Middle frontal gyrus (tissue), 1 donor: ENCODE measurements around the gene CREG2.
"Not testable (repeated sequence)": the region's sequence is repeated elsewhere in the genome, so short reads cannot be mapped to it uniquely, and the experiment has no call there.

Source experiments
- DNase-seq: peaks from one replicate; pipeline ENCODE4 v3.0.0-alpha.2; 2015; ENCODE audit warnings: low spot score; ENCODE audit errors: extremely low spot score

Gene CREG2

DNA sequence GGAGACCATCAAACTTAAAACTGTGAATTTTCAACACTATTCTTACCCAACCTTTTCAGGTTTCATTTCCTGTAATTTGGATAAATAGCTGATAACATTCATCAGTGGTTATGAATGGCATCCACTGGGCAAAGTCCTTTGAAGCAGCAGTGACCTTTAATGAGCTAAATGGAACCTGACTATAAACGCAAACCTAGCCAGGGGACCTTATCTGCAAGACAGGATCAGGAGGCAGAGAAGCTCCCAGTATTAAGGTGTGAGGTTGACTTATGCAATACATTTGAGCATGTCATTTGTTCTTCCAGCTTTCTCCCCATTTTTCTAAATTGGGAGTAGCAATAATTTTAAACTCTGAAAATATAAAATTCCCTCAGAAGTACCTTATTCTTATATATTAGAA is 38.4 kb downstream of the CREG2 start:
- DNase-seq = no peak

DNA sequence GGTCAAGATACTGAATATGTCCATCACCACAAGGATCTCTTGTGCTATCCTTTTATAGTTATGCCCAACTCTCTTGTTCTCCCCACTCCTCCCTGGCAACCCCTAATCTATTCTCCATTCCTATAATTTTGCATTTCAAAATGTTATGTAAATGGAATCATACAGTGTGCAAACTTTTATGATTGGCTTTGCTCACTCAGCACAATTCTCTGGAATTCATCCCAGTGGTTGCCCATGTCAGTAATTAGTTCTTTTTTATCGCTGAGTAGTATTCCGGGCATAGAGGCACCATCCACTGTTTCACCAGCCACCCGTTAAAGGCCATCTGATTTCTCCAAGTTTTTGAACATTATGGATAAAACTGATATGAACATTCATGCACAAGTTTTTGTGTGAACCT is 40.4 kb downstream of the CREG2 start:
- no peak for DNase-seq

DNA sequence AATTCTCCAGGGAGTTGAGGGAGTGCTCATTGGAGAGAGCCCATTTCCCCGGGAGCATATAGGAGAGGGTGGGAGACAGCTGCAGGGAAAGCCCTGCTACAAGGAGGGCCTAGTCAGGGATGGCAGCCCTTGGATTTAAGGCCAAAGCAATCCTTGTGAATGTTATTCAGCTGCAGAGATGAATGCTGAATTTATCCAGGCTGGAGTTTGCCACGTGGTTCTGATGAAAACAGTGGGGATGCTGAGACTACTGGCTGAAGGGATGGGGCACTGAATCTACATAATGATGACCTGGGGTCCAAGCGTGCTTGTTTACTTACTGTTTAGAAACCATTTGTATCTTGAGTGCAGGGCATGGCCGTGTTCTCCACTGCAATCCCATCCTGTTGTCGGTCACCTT is 43.2 kb downstream of the CREG2 start:
- no peak for DNase-seq

DNA sequence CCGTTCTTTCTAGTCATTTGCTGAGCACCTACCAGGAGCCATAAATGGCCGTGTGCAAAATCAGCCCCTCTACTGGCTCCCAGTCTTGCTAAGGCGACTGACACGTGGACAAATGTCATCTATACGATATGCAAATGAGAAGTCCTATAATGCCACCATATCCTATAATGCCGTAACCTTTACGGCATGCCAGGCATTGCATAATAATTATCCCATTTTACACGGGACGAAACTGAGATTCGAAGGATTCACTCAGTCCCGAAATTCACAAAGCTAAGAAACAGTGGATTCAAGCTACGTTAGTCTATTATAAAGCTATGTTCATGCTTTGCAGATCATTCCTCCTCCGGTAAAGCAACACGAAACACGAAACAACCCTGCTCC is 44.7 kb downstream of the CREG2 start:
- DNase-seq = no peak

DNA sequence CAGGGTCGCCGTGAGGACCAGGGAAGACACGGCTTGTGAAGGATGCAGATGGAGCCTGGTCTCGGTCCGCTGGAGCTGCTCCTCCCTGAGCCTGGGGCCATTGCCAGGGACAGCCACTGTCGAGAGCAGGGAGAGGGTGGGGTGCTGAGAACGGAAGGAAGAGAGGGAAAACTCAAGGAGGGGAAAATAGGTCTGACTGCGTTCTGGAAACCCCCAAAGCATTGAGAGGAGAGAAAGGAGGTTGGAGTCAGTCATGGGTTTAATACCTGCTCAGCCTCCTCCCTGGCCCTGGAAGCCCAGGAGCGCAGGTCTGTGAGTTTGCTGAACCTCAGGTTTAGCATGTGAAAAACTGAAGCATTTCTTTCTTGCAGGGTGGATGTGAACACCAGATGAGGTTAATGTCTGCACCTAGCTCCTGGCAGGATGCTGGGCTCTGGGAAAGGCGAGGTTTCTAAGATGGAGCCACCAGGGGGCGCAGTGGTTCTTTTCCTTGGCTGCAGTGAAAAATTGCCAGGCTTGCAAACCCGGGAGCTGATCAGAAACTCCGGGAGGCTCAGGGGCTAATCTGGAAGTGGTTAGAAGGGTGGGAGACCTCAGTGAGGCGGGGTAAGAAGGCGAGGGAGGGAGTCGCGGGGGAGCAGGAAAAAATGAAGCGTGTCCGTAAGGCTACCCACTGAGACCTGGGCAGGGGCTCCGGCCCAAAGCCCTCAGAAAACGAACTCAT is 45.2 kb downstream of the CREG2 start:
- DNase-seq = peak; percentile 71

DNA sequence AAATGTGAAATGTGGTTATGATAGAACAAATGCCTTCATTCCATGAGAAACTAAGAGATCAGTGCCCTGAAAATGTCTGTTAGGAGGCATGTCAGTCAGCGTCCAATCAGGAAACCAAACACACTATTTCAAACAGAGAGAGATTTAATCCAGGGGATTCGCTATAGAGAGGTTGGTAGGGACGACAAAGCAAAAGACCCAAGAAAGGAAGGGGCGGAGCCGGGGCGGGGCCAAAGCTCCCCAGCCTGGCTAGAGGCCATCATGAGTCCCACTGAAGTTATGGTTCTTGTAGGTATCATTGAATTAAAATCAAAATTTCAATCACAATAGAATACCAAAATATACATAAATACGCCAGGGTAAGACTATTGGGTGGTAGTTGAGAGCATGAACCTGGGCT is 45.9 kb downstream of the CREG2 start:
- no peak for DNase-seq

DNA sequence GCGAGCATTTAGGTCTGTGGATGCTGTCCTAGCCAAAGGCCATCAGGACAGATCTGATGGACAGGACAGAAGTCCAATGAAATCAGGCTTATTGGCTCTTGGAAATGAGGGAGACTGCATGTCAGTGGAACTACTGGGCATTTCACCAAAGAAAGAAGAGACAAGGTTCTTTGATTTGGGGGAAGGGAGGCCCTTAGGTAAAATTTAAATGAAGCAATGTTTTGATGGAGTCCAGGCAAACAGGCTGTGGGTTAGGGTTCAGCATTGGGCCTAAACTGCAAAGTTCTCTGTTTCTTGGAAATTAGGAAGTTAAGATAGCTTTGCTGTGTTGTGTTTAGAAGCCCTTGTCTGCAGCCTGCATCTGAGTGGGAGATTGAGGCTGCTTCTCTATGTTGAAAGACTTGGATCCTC is 47.2 kb downstream of the CREG2 start:
- DNase-seq = no peak

DNA sequence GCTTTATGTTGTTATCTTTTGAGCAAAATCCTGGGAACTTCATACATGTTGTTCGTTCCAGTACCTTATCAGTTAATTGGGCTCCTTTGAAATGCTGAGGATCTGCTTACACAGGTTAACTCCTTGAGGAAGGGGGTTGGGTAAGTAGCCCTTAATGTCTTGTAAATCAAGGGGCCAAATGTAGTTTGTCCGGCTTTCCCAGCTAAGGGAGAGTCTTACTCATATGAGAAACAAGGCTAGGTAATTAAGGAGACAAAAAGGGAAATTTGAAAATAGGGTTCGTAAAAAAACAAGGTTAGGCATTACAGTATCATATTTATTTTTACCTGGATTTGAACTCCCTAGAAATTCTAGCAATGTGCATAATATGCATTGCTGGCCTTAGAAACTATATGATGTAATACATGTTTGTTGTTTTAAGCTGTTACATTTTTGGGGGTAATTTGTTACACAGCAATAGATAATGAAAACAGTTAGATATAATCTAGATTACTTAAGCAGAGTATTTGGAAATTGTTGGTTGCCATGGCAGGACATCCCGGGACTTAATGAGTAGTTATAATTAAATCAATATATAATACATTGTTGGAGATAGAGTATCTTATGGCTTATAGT is 47.9 kb downstream of the CREG2 start:
- DNase-seq = no peak

DNA sequence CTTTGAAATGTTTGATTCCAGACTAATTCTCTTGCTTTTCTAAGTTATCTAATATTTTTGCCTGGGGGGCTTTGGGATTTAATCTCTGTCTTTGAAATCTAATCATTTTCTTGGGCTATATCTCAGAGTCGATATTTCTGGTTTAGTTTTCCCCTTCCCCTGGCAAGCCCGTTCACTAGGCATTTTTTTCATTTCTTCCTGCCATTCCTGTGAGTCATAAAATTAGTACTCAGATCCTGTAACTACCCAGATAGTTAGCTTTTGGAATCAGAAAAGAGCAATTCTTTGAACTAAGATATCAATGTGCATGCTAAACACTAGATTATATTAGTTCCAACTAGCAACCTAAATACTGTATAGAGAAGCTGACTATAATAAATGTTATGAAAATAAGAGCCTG is 49.4 kb downstream of the CREG2 start:
- DNase-seq = no peak

DNA sequence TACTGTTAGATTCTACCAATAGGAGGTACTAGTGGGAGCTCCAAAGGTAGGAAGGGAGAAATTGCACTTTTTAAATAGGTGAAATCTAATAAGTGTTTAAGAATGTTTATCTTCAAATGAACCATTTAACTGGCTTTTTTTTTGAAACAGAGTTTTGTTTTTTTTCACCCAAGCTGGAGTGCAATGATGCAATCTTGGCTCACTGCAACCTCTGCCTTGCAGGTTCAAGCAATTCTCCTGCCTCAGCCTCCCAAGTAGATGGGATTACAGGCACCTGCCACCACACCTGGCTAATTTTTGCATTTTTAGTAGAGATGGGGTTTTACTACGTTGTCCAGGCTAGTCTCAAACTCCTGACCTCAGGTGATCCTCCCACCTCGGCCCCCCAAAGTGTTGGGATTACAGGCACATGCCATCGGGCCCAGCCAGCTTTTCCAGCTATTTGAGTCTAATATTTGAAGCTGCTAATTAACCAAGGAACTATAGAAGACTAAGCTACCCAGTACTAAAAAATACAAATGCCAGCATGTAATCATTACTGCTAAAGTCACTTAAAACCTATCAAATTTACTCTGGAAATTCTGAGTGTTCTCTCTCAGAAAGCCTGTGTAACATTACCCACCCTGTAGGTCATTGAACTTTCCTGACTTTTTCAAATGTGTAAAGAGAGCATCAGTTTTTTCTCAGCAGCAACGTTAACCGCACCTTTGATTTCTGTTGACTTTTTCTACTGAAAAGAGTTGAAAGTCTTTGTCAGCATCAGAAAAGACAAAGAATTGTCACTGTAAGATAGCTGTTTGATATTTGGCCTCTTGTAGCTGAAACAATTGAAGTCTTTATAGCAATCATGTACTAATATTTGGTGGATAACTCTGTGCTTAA is 54.2 kb downstream of the CREG2 start:
- no peak for DNase-seq

DNA sequence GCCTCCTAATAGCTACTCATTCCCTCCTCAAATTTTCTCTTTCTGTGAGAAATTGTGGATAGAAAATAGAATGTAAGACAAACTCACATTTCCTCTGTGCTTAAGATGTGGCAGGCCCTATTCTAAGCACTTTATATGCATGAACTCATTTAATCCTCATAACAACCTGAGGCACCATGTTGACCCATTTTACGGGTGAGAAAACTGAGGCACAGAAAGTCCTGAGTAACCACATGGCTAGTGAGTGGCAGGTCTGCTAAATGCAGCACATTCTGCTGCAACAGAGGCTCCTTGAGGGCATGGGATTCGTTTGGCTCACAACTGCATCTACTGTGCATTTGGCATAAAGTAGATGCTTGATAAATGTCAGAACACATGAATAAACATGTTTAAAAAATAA is 56.1 kb downstream of the CREG2 start:
- DNase-seq = no peak

DNA sequence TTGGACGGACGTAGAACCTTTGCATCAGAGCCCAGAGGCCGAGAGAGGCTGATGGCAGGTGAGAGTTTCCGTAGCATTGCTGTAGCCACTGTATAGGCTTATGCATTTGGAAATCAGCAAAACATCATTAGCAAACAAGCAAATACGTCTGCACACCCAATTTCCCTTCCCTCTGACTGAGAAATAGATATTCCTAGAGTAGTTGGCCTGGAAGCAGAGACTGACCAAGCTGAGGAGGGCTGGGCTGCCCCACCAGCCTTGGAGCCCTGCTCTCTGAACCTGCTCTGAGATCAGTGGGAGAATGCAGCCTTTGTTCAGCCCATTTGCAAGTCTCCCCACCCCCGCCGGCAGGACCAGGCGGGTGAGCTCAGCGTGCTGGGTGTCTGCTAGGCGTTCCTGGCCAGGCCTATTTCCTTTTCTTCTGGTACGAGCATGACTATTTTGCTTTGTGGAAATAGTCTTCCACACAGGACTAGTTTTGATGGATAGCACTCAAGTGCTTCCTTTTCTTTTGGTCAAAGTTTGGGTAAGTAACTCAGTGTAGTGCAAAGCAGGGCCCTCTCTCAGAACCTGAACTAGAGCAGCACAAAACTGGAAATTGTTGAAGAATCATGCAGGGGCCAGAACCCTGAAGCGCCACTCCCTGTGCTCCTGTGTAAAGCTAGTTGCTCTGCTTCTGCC is 56.9 kb downstream of the CREG2 start:
- peak; percentile 37 for DNase-seq

DNA sequence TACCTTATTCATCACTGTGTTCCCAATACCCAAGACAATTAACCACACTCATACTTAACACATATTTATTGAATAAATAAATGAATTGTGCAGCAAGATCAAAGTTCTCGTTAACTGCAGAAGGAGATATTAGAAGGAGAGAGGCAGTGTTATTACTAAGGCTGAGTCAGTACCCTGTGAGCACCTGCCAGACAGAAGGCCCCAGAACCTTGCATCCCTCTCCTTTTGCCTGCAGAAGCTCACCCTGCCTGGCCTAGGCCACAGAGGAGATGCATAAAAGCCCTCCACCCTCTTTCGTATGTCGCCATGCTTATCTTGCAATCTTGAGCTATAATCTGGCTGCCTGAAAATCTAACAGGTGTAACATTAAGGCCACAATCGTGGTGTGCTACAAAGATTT is 58.3 kb downstream of the CREG2 start:
- no peak for DNase-seq

DNA sequence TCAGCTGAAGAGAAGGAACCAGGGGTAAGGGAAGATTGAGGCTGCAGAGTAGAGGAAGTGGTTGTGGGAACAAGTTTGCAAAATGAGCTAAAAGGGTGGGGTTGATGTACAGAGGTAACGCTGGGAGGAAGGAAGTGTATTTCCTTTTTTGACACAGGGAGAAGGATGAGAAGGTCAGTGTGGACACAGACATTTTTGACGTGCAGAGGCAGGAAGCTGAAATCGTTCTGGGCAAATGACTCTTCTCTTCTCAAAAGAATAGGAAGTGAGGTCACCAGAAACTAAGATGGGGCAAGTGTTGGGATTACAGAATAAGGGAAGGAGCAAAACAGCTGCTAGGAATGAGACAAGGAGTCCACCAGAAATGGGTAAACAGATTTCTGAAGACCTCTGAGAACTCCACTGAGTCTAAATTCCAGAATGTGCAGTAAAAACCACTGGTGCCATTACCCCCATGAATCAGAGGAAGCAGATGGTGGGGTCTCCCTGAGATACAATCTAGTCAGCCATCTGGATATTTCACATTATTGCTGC is 58.8 kb downstream of the CREG2 start:
- no peak for DNase-seq

DNA sequence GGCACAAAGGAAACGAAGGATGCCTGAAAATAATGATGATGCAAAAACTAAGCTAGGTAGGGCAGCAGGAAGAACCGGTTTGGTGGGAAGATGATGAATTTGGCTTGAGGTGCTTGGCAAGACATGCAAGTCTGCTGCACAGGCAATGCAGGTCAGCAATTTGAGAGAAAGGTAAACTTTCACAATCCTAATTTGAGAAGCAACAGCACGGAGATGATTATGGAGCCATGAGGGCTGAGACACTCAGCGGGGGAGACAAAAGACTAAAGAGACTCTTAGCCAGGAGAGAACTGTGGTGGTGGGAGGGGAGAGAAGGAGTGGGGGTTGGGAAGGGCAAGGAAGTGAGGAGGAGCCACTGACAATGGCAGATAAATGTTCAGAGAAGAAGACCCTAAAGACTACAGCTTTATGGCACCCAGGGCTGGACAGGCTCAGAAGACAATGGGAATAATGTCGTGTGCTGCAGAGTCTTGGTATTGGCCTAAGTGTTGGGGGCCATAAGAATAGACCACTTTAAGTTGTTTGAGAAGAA is 59.4 kb downstream of the CREG2 start:
- no peak for DNase-seq

DNA sequence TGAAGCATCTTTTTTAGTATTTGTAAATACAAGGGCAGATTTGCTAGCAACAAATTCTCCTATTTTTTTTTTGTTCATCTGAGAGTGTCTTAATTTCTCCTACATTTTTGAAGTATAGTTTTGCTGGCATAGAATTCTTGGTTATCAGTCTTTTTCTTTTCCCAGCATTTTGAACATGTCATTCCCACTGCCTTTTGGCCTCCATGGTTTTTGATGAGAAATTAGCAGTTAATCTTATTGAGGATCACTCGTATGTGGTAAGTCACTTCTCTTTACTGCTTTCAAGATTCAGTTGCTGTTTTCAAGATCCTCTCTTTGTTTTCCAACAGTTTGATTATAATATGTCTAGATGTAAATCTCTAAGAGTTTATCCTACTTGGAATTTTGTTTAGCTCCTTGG is 61.9 kb downstream of the CREG2 start:
- no peak for DNase-seq

DNA sequence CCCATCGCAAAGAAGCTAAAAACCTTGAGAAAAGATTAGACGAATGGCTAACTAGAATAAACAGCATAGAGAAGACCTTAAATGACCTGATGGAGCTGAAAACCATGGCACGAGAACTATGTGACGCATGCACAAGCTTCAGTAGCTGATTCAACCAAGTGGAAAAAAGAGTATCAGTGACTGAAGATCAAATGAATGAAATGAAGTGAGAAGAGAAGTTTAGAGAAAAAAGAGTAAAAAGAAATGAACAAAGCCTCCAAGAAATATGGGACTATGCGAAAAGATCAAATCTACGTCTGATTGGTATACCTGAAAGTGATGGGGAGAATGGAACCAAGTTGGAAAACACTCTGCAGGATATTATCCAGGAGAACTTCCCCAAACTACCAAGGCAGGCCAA is 70.7 kb downstream of the CREG2 start:
- DNase-seq = not testable (repeated sequence)

DNA sequence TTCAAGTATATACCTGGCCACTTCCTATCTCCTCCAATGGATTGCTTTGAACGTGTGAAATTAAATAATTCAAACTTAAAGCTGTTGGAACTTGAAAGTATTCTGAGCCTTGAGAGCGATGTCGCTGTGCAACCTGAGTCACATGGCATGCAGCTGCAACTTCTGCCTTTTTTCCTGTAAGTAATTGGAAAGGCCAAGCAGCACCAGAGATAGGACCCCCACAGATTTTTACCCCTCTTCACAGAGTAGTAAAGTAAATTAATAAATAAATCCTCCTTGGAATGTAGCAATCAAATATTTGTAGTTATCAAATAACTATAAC is 75.6 kb downstream of the CREG2 start:
- DNase-seq = no peak

DNA sequence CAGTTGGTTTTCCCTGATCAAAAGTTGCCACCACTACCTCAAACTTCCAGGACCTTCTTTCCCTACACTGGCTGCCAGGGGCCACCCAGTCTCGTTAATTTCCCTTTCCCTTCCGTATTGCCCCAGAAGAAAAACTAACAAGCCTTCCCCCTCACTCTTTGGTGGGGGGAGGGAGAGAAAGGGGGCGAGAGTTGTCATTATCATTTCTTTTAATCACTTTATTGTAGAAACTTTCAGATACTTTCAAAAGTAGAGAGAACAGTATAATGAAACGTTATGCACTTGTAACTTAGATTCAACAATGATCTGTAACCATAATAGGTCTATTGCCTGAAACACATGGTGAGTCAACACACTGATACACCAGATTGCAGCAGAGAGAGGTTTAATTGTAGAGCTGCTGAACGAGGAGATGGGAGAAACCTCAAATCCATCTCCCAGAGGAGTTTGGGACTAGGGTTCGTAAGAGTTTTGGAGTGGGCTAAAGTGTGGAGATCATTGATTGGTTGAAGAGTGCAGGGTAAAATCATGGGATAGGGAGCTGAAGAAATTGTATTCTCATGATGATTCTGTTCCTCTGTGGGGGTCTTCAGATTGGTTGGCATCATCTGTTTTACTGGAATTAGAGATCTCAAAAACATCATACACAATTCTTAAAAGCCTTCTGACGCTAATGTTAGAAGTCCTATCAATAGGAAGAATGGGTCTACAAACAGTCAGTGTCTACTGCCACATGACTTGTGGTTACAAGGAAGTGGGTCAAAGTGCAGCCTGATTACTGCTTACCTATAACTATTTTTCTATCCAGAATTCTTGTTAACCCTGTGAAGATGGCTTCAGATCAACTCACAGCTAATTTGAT is 76.2 kb downstream of the CREG2 start:
- DNase-seq = no peak

DNA sequence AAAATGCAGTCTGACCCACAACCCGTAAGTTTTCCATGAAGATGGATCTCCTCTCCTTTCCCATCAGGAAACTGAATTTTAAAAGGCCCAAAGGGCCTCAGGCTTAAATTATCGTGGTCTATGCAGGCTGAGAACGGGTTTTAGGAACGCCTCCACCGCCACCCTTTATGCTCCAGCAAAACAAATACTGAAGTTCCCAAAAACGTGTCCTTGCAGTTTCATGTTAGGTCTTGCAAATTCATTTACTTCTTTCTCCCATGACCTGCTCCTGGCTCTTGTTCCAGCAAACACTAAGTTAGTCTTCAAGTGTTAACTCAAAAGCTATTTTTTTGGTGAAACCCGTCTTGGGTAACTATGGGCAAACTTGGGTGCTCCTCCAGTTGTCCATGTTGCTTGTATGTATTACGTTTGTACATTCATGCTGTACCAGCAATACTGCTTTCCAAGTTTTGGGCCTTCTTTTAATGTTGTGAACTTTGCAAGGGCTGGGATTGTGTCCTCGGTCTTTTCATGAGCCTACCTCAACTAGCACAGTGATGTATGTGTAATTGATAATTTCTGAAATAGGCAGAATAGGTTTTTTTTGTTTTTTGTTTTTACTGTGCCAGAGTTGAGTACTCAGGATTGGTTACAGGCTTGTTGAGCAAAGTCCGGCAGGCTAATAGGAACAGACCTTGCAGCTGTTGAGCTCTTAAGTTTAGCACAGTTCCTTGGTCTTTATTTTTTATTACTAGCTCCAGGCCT is 77.0 kb downstream of the CREG2 start:
- no peak for DNase-seq
